GM21447 (cell line): ENCODE measurements around the gene HOXB3.

Experiments used
- ATAC-seq: cut with Tn5 transposase; IDR thresholded peaks from one replicate; pipeline ENCODE4 v1.9.1; 2021; ENCODE audit not compliant: unreplicated experiment

The HOXB3 gene

GRCh38 chr17:48506246-48506645 is 83.8 kb downstream of the HOXB3 start:
- ATAC-seq, result no peak

- ATAC-seq, result peak; percentile 87
Observed at GRCh38 chr17:48505788-48506187, 84.3 kb downstream of the HOXB3 start.

DNA sequence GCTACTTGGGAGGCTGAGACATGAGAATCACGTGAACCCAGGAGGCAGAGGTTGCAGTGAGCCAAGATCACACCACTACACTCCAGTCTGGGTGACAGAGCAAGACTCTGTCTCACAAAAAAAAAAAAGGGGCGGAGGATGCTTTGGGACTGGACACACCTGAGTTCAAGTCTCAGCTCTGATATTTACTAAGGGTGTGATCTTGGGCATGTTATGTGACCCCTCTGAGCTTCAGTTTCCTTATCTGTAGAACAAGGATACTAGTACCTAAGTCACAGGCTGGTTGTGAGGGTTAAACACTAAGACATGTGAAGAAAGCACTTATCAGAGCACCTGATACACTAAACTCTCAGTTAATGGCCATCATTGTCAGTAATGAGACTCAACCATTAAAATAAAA is 85.1 kb downstream of the HOXB3 start:
- no peak for ATAC-seq

DNA sequence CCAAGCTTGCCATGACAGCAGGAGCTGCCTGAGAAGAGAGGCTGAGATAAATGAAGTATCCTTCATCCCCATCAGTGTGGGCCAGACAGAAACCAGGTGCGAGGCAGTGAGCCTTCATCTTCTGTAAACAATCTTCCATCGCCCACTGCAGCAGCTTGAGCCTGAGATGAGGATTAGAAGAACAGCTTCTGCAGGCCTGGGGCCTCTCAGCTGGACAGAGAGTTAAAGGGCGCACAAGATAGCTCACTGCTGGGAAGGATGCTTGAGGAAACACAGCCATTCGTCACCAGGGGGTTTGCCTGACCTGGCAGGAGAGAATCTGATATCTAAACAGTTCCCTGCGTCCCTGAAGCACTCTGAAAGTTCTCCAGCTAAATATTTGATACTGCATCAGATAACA is 86.3 kb downstream of the HOXB3 start:
- no peak for ATAC-seq

DNA sequence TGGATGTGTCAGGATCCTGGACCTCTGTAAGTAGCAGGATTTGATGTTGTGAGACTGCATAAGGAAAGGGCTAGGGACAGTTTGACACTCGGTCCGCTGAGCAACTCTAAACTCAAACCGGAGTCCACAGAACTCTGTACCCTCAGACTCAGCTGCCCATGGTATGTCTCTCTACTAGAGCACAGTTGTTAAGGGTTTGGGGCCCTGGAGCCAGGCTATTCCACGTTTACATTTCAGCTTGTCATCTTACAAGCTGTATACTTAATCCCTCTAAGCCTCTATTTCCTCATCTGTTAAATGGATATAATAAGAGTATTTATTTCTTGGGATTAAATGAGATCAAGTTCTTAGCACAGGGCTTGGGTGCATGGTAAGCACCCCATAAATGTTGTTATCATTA is 87.1 kb downstream of the HOXB3 start:
- no peak for ATAC-seq

DNA sequence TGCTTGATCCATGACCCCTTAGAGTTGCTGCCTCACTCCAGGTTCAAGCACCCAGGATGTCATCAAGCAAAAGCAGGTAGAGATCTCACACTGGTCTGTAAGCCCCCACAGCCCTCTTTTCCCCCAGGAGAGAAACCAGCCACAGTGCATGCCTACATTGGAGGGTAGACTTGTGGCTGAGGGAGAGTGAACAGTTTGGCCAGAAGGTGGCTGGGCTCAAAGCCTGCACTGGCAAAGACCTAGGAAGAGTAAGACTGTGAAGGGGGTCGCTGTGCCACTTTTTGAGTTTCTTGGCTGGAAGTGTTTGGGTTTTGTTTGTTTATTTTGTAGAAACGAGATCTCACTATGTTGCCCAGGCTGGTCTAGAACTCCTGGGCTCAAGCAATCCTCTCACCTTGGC is 87.7 kb downstream of the HOXB3 start:
- ATAC-seq, result no peak

DNA sequence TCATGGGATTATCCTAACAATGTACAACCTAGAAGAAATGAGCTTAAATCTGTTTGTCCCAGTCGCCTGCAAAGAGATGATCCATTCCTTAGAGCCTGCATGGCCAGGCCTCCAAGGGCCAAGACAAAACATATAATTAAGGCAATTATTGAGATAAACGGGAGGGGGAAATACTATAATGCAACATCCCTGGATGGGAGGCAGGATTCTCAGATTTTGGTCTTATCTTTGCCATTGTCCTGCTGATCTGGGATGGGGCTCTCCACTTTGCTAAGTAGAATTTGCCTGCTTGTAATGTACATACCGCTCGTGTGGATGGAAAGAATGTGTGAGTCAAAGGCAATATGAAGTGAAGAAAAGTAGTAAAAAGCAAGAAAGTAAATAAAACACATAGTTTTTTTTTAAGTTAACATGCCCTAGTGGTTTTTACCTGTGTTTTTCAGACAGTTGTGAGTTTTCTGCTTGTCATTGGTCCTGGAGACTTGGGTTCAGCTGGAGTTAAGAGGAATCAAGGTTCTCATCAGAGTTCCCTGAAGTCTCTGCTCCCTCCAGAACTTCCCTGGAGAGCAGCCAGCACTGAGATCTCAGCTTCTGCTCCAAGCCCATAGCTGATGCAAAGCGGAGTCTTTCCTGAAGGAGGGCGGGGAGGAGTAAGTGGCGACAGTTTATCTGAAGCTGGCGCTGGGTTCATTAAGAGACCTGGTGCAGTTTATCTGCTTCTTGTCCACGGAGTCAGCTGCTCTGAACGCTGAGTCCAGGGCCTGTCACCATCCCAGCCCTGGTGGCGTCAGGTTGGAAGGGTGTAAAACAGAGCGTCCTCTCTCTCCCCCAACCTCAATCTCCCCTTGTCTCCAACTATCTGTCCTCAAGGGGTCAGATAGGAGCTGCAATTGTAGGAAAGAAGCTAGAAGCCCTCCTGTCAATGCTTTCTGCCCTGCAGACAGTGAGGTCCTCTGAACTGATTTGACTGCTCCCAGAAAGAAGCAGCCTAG is 89.3 kb downstream of the HOXB3 start:
- ATAC-seq, result no peak

GRCh38 chr17:48499735-48500434 is 90.2 kb downstream of the HOXB3 start:
- ATAC-seq, result no peak

DNA sequence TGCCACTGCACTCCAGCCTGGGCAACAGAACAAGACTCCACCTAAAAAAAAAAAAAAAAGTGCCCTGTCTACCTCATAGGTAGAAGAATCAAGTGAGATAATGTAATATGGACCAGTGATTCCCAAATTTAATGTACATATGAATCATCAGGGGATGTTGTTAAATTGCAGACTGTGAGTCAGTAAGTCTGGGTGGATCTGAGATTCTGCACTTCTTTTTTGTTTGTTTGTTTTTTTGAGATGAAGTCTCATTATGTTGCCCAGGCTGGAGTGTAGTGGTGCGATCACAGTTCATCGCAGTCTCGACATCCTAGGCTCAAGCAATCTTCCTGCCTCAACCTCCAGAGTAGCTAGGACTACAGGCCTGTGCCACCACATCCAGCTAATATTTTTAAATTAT is 90.8 kb downstream of the HOXB3 start:
- ATAC-seq, result no peak
